ENCODE results near the gene LRRK2.

GRCh38 chr12:40216516-40217288, 8.1 kb upstream of the LRRK2 start:
- no peak for TF ChIP-seq CTCF (IDR thresholded peaks at IDR 0.05)
- no peak for TF ChIP-seq EP300 (IDR thresholded peaks at IDR 0.05)
